Measurements from ENCODE around the gene HGF. TPM values are rescaled to one million over a fixed set of nuclear protein-coding genes. Genes with fewer than 3 reads are reported as not detected.

Gene HGF
- total and polyA plus RNA-seq, 7 donors = 0.46 to 27.2 (median 4.6) TPM

- Histone ChIP-seq H3K4me1 (peaks cover 0 to 6% (median under 1%) of the 10 kb centered on the region in 4 donors), H3K27ac (no peak overlapping the region), H3K27me3 (no peaks in the 10 kb centered on the region), H3K9me3 (no peaks in the 10 kb centered on the region), H3K36me3 (no peaks in the 10 kb centered on the region), H3K4me3 (no peak overlapping the region)
- TF ChIP-seq POLR2AphosphoS5 (IDR thresholded peaks at IDR 0.05) = no peak
- no peak for TF ChIP-seq EP300 (IDR thresholded peaks at IDR 0.05)
- no peak for TF ChIP-seq CTCF (IDR thresholded peaks at IDR 0.05)
- no peak for TF ChIP-seq POLR2A (IDR thresholded peaks at IDR 0.05)
- DNase-seq = no peak
- intact Hi-C loops (cut with DNase I) = no loop called here
- WGBS, 2 donors = 68 to 87% methylated on average over 8 of the region's 8 CpGs
Measured at GRCh38 chr7:81788246-81788645, 18.4 kb upstream of the HGF start.

GRCh38 chr7:81783818-81784217 lies 14.0 kb upstream of the HGF start:
- DNase-seq = no peak
- H3K4me3 ChIP-seq = no peak overlapping the region
- no peaks in the 10 kb centered on the region for H3K9me3 ChIP-seq
- peaks cover 0 to 6% (median 5%) of the 10 kb centered on the region in 4 donors for H3K4me1 ChIP-seq
- intact Hi-C loops (cut with DNase I) = no loop called here
- TF ChIP-seq POLR2AphosphoS5 (IDR thresholded peaks at IDR 0.05) = no peak
- TF ChIP-seq POLR2A (IDR thresholded peaks at IDR 0.05) = no peak
- no peak for TF ChIP-seq CTCF (IDR thresholded peaks at IDR 0.05)
- H3K27me3 ChIP-seq = no peaks in the 10 kb centered on the region
- H3K36me3 ChIP-seq = no peaks in the 10 kb centered on the region
- H3K27ac ChIP-seq = no peak overlapping the region

GRCh38 chr7:81780914-81781693 lies 11.3 kb upstream of the HGF start:
- 27 to 57% methylated on average over 2 of the region's 2 CpGs for WGBS, 2 donors
- H3K4me3 ChIP-seq = no peak overlapping the region
- peaks cover 0 to 21% (median 12%) of the 10 kb centered on the region in 4 donors for H3K4me1 ChIP-seq
- intact Hi-C loops (cut with DNase I) = no loop called here
- H3K9me3 ChIP-seq = no peaks in the 10 kb centered on the region
- no peak for DNase-seq
- H3K27ac ChIP-seq = no peak overlapping the region
- TF ChIP-seq EP300 (IDR thresholded peaks at IDR 0.05) (no peak), POLR2A (IDR thresholded peaks at IDR 0.05) (no peak), POLR2AphosphoS5 (IDR thresholded peaks at IDR 0.05) (no peak)
- H3K27me3 ChIP-seq = no peaks in the 10 kb centered on the region
- H3K36me3 ChIP-seq = no peaks in the 10 kb centered on the region

- Histone ChIP-seq H3K9me3 (no peaks in the 10 kb centered on the region), H3K4me3 (no peak overlapping the region), H3K27me3 (no peaks in the 10 kb centered on the region), H3K27ac (no peak overlapping the region), H3K36me3 (no peaks in the 10 kb centered on the region), H3K4me1 (peaks cover 0 to 21% (median 12%) of the 10 kb centered on the region in 4 donors)
- WGBS, 2 donors = 83 to 86% methylated on average over 4 of the region's 4 CpGs
- DNase-seq = no peak
- intact Hi-C loops (cut with DNase I) = no loop called here
- TF ChIP-seq EP300 (IDR thresholded peaks at IDR 0.05) (no peak), POLR2AphosphoS5 (IDR thresholded peaks at IDR 0.05) (no peak)
Measured at GRCh38 chr7:81779706-81780105, 9.9 kb upstream of the HGF start.

GRCh38 chr7:81777697-81778096 lies 7.8 kb upstream of the HGF start:
- Histone ChIP-seq H3K4me1 (peaks cover 0 to 19% (median 8%) of the 10 kb centered on the region in 4 donors), H3K9me3 (no peaks in the 10 kb centered on the region), H3K36me3 (no peaks in the 10 kb centered on the region), H3K27me3 (no peaks in the 10 kb centered on the region), H3K4me3 (no peak overlapping the region), H3K27ac (no peak overlapping the region)
- intact Hi-C loops (cut with DNase I) = no loop called here
- DNase-seq = no peak
- TF ChIP-seq POLR2A (IDR thresholded peaks at IDR 0.05) (no peak), POLR2AphosphoS5 (IDR thresholded peaks at IDR 0.05) (no peak), CTCF (IDR thresholded peaks at IDR 0.05) (no peak), EP300 (IDR thresholded peaks at IDR 0.05) (no peak)

Measured in sigmoid colon (tissue), 7 donors.